B cell (primary cell): Measurements from ENCODE around the gene CTBP2. TPM values are rescaled to one million over a fixed set of nuclear protein-coding genes. Genes with fewer than 3 reads are reported as not detected.

ENCODE experiments used
- ATAC-seq: fragments of 200-7000 bp; cut with Tn5 transposase; one replicate; pipeline ENCODE4 v1.10.0; 2021; ENCODE audit warnings: low read depth, mild to moderate bottlenecking, moderate number of reproducible peaks, moderate library complexity
- CTCF ChIA-PET: fragments of 350-600 bp; sonication (Branson Sonifier 250); formaldehyde crosslinking; loops from one replicate; lab custom pipeline; 2021; ENCODE audit warnings: antibody characterized with exemption, inconsistent platforms; lab: Charles Lee
- POLR2A ChIA-PET: fragments of 350-600 bp; sonication (Branson Sonifier 250); formaldehyde crosslinking; loops from one replicate; lab custom pipeline; 2021; ENCODE audit warnings: antibody characterized with exemption; lab: Charles Lee
- DNase-seq: peaks from one replicate; pipeline ENCODE4 v3.0.0; 2013
- H2AFZ ChIP-seq: 2 replicates; pipeline ENCODE4 v1.6.1; 2012; ENCODE audit warnings: mild to moderate bottlenecking, low read depth, low read length; ENCODE audit not compliant: insufficient read depth, poor library complexity, severe bottlenecking
- H3K27ac ChIP-seq, 2 donors: 1 replicate in 1 of 2; 2 replicates in 1 of 2; pipeline ENCODE4 v1.5.1; 2012 to 2013; ENCODE audit warnings: low read length in 2 of 2, mild to moderate bottlenecking in 2 of 2, moderate library complexity in 1 of 2
- H3K27me3 ChIP-seq, 4 experiments: fragments of 200-600 bp in 1 of 4; sonication (generic) in 1 of 4; replicated peaks in 1 of 4; 1 replicate in 2 of 4; 2 replicates in 2 of 4; pipeline versions ENCODE4 v1.6.1 to v1.7.0; 2013 to 2016; ENCODE audit warnings: low read length in 3 of 4, mild to moderate bottlenecking in 2 of 4, mixed read lengths in 1 of 4, moderate library complexity in 1 of 4; ENCODE audit not compliant: insufficient read depth in 4 of 4, control insufficient read depth in 3 of 4; ENCODE audit errors: control extremely low read depth in 1 of 4
- H3K36me3 ChIP-seq, 2 experiments: replicated peaks in 1 of 2; 1 replicate in 1 of 2; 2 replicates in 1 of 2; pipeline versions ENCODE4 v1.6.1 to v1.7.1; 2013; ENCODE audit warnings: low read length in 1 of 2; ENCODE audit not compliant: insufficient read depth in 2 of 2, control insufficient read depth in 1 of 2; ENCODE audit errors: control extremely low read depth in 1 of 2, extremely low read depth in 1 of 2
- H3K4me1 ChIP-seq, 2 donors: fragments of 200-600 bp in 1 of 2; sonication (generic) in 1 of 2; 1 replicate in 1 of 2; 2 replicates in 1 of 2; pipeline versions ENCODE4 v1.5.1 to v1.6.1; 2013 to 2017; ENCODE audit warnings: low read length in 2 of 2; ENCODE audit not compliant: control insufficient read depth in 2 of 2, insufficient read depth in 2 of 2
- H3K4me2 ChIP-seq: replicated peaks from 2 replicates; pipeline ENCODE3; 2012; ENCODE audit warnings: mild to moderate bottlenecking, low read depth, low read length; ENCODE audit not compliant: poor library complexity, severe bottlenecking
- H3K4me3 ChIP-seq, 5 experiments: fragments of 200-600 bp in 1 of 5; sonication (generic) in 1 of 5; 1 replicate in 3 of 5; 2 replicates in 2 of 5; pipeline versions ENCODE4 v1.5.1 to v1.7.0; 2011 to 2016; ENCODE audit warnings: low read length in 4 of 5, mild to moderate bottlenecking in 4 of 5, low read depth in 2 of 5, control low read depth in 1 of 5, moderate library complexity in 1 of 5; ENCODE audit not compliant: insufficient read depth in 1 of 5; ENCODE audit errors: control extremely low read depth in 1 of 5, extremely low read depth in 1 of 5
- H3K79me2 ChIP-seq: fragments of 200-600 bp; sonication (generic); one replicate; pipeline ENCODE4 v1.6.0; 2016; ENCODE audit warnings: low read length; ENCODE audit not compliant: control insufficient read depth, insufficient read depth
- H3K9ac ChIP-seq: fragments of 200-600 bp; sonication (generic); 2 replicates; pipeline ENCODE4 v1.6.1; 2017; ENCODE audit warnings: mild to moderate bottlenecking, low read length, moderate library complexity
- H3K9me3 ChIP-seq, 3 donors: one replicate each; pipeline versions ENCODE4 v1.6.1 to v1.7.1; 2013; ENCODE audit warnings: low read length in 2 of 3; ENCODE audit not compliant: control insufficient read depth in 2 of 3, insufficient read depth in 1 of 3; ENCODE audit errors: control extremely low read depth in 1 of 3
- H4K20me1 ChIP-seq: 2 replicates; pipeline ENCODE4 v1.6.0; 2012; ENCODE audit warnings: mild to moderate bottlenecking, low read length; ENCODE audit not compliant: insufficient read depth, control insufficient read depth, poor library complexity, severe bottlenecking
- H3K27ac Mint-ChIP-seq: one replicate; pipeline ENCODE4 v1.8.0; 2021; ENCODE audit warnings: mixed read lengths
- H3K27me3 Mint-ChIP-seq: one replicate; pipeline ENCODE4 v1.8.0; 2021; ENCODE audit warnings: mixed read lengths
- H3K4me1 Mint-ChIP-seq: one replicate; pipeline ENCODE4 v1.8.0; 2021; ENCODE audit warnings: mixed read lengths
- H3K4me3 Mint-ChIP-seq: one replicate; pipeline ENCODE4 v1.8.0; 2021; ENCODE audit warnings: mixed read lengths
- H3K9me3 Mint-ChIP-seq: one replicate; pipeline ENCODE4 v1.8.0; 2022; ENCODE audit warnings: mixed read lengths; ENCODE audit not compliant: insufficient read depth
- EZH2 ChIP-seq: IDR thresholded peaks from 2 replicates; pipeline ENCODE4 v1.6.1; 2012; ENCODE audit warnings: borderline replicate concordance, low read depth, mild to moderate bottlenecking, moderate library complexity, low read length; ENCODE audit not compliant: insufficient read depth, poor library complexity, severe bottlenecking
- WGBS: methylation state at CpG from one replicate; pipeline ENCODE4 v1.1.5; 2013; ENCODE audit warnings: missing lambda C conversion rate; ENCODE audit not compliant: insufficient coverage; 5-methylcytosine and 5-hydroxymethylcytosine counted together
- intact Hi-C: fragments of 100-400 bp; cut with micrococcal nuclease; formaldehyde crosslinking; loops from one replicate; pipeline ENCODE4 v1.10.0; 2022
- polyA plus RNA-seq: library from polyadenylated mRNA; depleted of rRNA; stranded (reverse); fragments of >200 nt; gene quantifications from 2 replicates; pipeline ENCODE4 v1.2.3, GENCODE V29; 2012
- total RNA-seq, 2 donors: library from RNA; stranded (reverse); fragments of 120-200 nt in 1 of 2; gene quantifications; 1 replicate in 1 of 2; 2 replicates in 1 of 2; pipeline versions ENCODE4 v1.2.3 to v1.2.4, GENCODE V29; 2013 to 2022
- TF ChIP-seq, protein P1 (sequence below): fragments of 200-600 bp; IDR thresholded peaks from one replicate; pipeline ENCODE4 v1.8.0; 2022; ENCODE audit warnings: antibody characterized with exemption, mild to moderate bottlenecking

The CTBP2 gene
- total and polyA plus RNA-seq, 2 donors (not counting 1 experiment from before 2014, with no cell fraction given) = 0.39 to 0.85 TPM

- Mint-ChIP-seq H3K4me3 (no peak overlapping the region), H3K27me3 (peaks cover 34% of the 10 kb centered on the region), H3K4me1 (no peaks in the 10 kb centered on the region), H3K27ac (no peak overlapping the region), H3K9me3 (no peaks in the 10 kb centered on the region)
- H3K27me3 ChIP-seq = peaks cover 0 to 12% (median 0%) of the 10 kb centered on the region in 4 experiments
- H2AFZ ChIP-seq = no peak overlapping the region
- CTCF ChIA-PET = no interaction called here
- no peak for DNase-seq
- TF ChIP-seq, protein P1, sequence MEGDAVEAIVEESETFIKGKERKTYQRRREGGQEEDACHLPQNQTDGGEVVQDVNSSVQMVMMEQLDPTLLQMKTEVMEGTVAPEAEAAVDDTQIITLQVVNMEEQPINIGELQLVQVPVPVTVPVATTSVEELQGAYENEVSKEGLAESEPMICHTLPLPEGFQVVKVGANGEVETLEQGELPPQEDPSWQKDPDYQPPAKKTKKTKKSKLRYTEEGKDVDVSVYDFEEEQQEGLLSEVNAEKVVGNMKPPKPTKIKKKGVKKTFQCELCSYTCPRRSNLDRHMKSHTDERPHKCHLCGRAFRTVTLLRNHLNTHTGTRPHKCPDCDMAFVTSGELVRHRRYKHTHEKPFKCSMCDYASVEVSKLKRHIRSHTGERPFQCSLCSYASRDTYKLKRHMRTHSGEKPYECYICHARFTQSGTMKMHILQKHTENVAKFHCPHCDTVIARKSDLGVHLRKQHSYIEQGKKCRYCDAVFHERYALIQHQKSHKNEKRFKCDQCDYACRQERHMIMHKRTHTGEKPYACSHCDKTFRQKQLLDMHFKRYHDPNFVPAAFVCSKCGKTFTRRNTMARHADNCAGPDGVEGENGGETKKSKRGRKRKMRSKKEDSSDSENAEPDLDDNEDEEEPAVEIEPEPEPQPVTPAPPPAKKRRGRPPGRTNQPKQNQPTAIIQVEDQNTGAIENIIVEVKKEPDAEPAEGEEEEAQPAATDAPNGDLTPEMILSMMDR = no peak
- TF ChIP-seq EZH2 = no peak
- POLR2A ChIA-PET = no interaction called here
- 74% methylated on average over 8 of the region's 14 CpGs for WGBS
- H3K4me3 ChIP-seq = no peak overlapping the region
- no peak overlapping the region for H3K27ac ChIP-seq
- H3K36me3 ChIP-seq = no peaks in the 10 kb centered on the region
- no peak overlapping the region for H3K4me2 ChIP-seq
- H3K9ac ChIP-seq = no peak overlapping the region
- H3K79me2 ChIP-seq = peaks cover 9% of the 10 kb centered on the region
- no peak for ATAC-seq
- no peaks in the 10 kb centered on the region for H4K20me1 ChIP-seq
- no peaks in the 10 kb centered on the region for H3K4me1 ChIP-seq
- peaks cover 0 to 14% (median 0%) of the 10 kb centered on the region in 3 donors for H3K9me3 ChIP-seq
- intact Hi-C loops = no loop called here
Measured at GRCh38 chr10:125133696-125134482, 26.5 kb downstream of the CTBP2 start.

DNA sequence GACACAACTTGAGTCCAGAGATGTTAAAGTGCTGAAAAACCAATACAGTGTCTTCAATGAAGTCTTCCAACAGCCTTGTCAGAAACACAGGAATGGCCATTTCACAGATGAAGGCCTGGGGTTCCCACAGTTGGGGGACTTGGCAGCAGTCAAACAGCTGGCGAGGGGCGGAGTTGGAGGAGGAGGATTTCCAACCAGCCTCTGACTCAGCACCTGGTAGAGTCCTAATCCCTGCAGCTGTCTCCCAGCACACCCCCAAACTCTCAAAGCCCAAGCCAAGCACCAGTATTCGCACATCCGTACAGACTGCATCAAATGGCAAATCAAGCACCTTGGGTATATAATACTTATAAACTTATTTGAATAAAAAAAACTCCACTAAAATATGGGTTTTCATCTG, 28.0 kb downstream of the CTBP2 start:
- H3K79me2 ChIP-seq = peaks cover 9% of the 10 kb centered on the region
- 100% methylated on average over 2 of the region's 4 CpGs for WGBS
- intact Hi-C loops = no loop called here
- no peak for DNase-seq
- H3K36me3 ChIP-seq = no peaks in the 10 kb centered on the region
- ChIA-PET CTCF (no interaction called here), POLR2A (no interaction called here)
- no peak overlapping the region for H3K9ac ChIP-seq
- H4K20me1 ChIP-seq = no peaks in the 10 kb centered on the region
- H3K27me3 Mint-ChIP-seq = peaks cover 21% of the 10 kb centered on the region
- H3K4me3 ChIP-seq = no peak overlapping the region
- no peak overlapping the region for H3K27ac Mint-ChIP-seq
- H3K4me1 ChIP-seq = no peaks in the 10 kb centered on the region
- no peaks in the 10 kb centered on the region for H3K9me3 Mint-ChIP-seq
- no peak overlapping the region for H3K4me2 ChIP-seq
- no peak overlapping the region for H3K4me3 Mint-ChIP-seq
- H3K27ac ChIP-seq = no peak overlapping the region
- peaks cover 0 to 10% (median 0%) of the 10 kb centered on the region in 4 experiments for H3K27me3 ChIP-seq
- TF ChIP-seq, protein P1 = no peak
- TF ChIP-seq EZH2 = no peak
- H2AFZ ChIP-seq = no peak overlapping the region
- ATAC-seq = no peak
- no peaks in the 10 kb centered on the region for H3K4me1 Mint-ChIP-seq
- peaks cover 0 to 14% (median 0%) of the 10 kb centered on the region in 3 donors for H3K9me3 ChIP-seq
